DMS79 treated with DMSO at 0.1 percent for 48 hours (cell line): ENCODE data around the gene MMP2.

Experiments used
- DNase-seq: peaks from one replicate; lab custom pipeline; 2025; lab: John Stamatoyannopoulos, UW

MMP2 gene

GRCh38 chr16:55478827-55479429, at the start of gene MMP2:
Gene MMP2 (plus strand): TSS chr16:55479198. CDS start chr16:55479480, 282 bp downstream.
- DNase-seq, result peak; percentile 29

- DNase-seq, result no peak
These were observed 46.0 kb upstream of the MMP2 start for GRCh38 chr16:55433030-55433429.

GRCh38 chr16:55433535-55433934, 45.5 kb upstream of the MMP2 start:
- DNase-seq, result no peak

- DNase-seq, result no peak
These were observed 45.0 kb upstream of the MMP2 start for GRCh38 chr16:55434000-55434399.

GRCh38 chr16:55435387-55435786, 43.6 kb upstream of the MMP2 start:
- DNase-seq, result no peak

- DNase-seq, result no peak
These were observed 42.4 kb upstream of the MMP2 start for GRCh38 chr16:55436587-55436986.

GRCh38 chr16:55437625-55438024, 41.4 kb upstream of the MMP2 start:
- DNase-seq, result no peak

GRCh38 chr16:55438281-55438680, 40.7 kb upstream of the MMP2 start:
- DNase-seq, result no peak

- no peak for DNase-seq
These were observed 39.8 kb upstream of the MMP2 start for GRCh38 chr16:55439101-55439690.

- DNase-seq, result no peak
These were observed 35.3 kb upstream of the MMP2 start for GRCh38 chr16:55443434-55444346.

GRCh38 chr16:55444754-55445485, 34.1 kb upstream of the MMP2 start:
- DNase-seq, result peak; percentile 5

- no peak for DNase-seq
These were observed 31.8 kb upstream of the MMP2 start for GRCh38 chr16:55447231-55447630.

- DNase-seq, result no peak
These were observed 26.0 kb upstream of the MMP2 start for GRCh38 chr16:55452996-55453395.

GRCh38 chr16:55453909-55454308, 25.1 kb upstream of the MMP2 start:
- peak; percentile 70 for DNase-seq

GRCh38 chr16:55454861-55455260, 24.1 kb upstream of the MMP2 start:
- no peak for DNase-seq

- DNase-seq, result no peak
These were observed 16.8 kb upstream of the MMP2 start for GRCh38 chr16:55462241-55462640.

- DNase-seq, result no peak
These were observed 14.6 kb upstream of the MMP2 start for GRCh38 chr16:55464375-55464774.

- peak; percentile 79 for DNase-seq
These were observed 13.7 kb upstream of the MMP2 start for GRCh38 chr16:55465077-55465896.

- no peak for DNase-seq
These were observed 12.8 kb upstream of the MMP2 start for GRCh38 chr16:55466209-55466608.

- DNase-seq, result no peak
These were observed 11.1 kb upstream of the MMP2 start for GRCh38 chr16:55467898-55468297.

GRCh38 chr16:55468352-55468990, 10.5 kb upstream of the MMP2 start:
- DNase-seq, result no peak
